CD4-positive, alpha-beta T cell treated with Interleukin-6 for 4 hours (primary cell): ENCODE measurements around the gene STK10.
"Not testable (repeated sequence)": the region's sequence is repeated elsewhere in the genome, so short reads cannot be mapped to it uniquely, and the experiment has no call there.

Experiments used
- DNase-seq: peaks from one replicate; pipeline ENCODE4 v3.0.0-alpha.2; 2020; ENCODE audit warnings: mixed read lengths

STK10 gene

DNA sequence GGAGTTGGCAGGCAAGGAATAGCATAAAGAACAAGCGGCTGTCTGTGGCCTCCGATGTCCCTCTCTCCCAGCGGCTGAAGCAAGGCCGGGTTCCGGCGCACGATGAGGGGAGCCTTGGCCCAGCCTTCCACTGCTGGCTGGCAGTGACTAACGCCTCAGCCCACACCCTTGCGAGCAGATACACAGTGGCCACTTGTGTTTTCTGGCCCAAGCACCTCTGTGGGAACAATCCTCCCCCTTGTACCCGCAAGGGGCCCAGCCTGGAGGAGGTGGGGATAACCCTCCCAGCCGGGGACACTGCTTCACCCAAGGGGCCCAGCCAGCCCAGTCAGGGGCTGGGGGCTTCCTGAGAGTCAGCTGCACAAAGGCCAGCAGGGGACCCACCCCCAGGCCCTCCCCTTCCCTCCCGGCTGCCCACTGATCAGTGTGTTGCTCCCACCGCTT is 23.2 kb downstream of the STK10 start:
- no peak for DNase-seq

DNA sequence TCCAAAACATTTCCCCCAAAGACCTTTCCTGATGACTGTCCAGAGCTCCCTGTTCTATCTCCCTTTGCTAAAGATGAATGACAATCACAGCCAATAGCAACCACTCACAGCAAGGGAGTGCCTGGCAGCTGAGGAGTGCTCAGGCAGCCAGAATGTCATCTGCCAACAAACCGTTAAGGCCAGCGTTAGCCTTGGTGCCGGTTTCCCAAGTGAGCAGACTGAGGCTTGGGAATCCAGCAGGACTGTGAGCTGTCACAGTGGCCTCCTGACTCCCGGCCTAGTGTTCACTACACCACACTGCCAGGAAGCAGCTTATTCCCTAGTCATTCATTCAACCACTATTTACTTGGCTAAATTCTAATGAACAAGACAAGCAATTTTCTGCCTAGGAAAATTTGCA is 24.7 kb downstream of the STK10 start:
- no peak for DNase-seq

DNA sequence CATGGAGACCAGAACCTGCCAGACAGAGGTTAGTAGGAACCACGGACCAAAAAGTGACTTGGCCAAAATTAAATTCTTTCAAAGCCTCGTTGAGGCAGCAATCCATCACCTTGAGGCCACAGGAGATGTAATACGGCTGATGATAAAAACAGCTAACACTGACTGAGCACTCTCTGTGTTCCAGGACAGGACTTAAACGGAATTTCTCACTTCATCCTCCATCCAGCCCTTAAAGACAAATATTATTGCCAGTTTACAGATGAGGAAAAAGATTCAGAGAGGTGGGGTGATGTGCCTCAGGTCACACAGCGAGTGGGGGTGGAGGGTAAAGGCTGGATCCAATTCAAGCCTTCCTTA is 25.1 kb downstream of the STK10 start:
- DNase-seq, result no peak

DNA sequence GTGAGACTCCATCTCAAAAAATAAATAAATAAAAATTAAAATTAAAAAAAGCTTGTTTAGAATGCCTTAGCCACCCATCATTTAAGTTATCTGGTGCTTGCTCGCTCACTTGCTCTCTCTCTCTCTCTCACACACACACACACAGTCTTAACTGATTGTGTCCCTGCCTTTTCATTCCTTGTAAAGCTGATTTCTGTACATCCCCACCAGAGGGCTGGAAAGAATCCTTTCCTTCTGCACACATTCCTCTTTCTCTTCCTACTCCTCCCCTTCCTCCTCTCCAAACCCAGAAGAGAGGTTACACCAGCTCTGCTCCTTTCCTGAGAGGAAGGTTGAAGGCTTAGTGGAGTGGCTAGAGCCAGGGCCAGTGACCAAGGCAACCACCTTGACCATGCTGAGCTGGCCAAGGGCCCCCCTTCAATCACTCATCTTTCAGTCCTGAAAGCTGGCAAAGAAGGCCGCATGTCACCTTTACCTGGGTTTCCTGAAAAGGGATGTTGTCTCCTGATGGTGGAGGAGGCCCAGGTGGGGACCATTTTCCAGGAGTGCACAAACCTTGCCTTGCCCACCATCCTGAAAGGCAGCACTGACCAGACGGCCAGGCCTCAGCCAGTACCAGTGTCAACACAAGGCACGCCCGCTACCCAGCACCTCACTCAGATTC is 25.6 kb downstream of the STK10 start:
- DNase-seq, result no peak

DNA sequence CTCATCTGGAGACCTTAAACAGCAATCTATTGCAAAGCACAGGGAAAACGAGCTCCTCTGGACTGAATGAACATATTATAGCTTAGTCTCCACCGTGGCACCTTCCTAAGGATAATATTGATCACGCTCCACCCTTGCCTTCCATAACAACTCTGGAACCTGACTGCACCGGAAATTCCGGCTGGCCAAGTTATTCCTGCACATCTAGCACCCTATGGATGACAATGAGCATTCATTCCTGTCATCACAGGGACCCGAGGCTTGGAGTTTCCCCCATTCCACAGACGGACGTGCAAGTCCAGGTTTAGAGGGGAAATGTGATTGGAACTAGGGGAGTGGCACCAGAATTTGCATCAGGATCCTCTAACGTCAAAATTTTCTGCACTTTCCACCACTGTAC is 27.5 kb downstream of the STK10 start:
- no peak for DNase-seq

DNA sequence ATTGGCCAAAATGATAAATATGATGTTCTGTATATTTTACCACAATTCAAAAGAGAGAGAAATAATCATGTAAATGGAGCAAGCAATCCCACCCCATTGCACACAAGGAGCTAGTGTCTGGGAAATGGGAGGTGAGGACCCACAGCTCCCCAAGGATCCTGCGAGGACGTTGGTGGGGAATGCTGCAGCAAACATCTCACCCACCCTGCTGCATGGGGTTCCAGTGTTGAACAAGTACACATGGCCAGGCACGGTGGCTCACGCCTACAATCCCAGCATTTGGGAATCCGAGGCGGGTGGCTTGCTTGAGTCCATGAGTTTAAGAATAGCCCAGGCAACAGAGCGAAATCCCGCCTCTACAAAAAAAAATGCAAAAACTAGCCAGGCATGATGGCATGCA is 29.0 kb downstream of the STK10 start:
- no peak for DNase-seq

DNA sequence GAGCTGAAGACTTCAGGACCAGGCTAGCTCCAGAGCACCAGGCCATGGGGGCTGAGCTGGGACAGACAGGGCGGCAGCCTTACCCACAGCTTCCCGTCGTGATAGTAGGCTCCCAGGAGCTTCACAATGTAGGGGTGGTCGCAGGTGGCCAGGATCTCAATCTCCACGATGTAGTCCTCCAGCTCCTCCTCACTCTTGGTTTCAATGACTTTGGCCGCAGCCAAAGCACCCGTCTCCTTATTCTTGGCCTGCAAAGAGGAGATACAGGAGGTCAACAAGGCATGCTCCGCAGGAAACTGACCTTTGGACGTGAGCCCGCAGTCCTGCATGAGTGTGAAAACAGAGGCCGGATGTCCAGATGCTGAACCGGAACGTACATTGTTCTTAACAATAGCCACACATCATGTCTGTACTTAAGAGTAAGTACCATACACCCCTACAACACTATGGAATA is 31.5 kb downstream of the STK10 start:
- no peak for DNase-seq

DNA sequence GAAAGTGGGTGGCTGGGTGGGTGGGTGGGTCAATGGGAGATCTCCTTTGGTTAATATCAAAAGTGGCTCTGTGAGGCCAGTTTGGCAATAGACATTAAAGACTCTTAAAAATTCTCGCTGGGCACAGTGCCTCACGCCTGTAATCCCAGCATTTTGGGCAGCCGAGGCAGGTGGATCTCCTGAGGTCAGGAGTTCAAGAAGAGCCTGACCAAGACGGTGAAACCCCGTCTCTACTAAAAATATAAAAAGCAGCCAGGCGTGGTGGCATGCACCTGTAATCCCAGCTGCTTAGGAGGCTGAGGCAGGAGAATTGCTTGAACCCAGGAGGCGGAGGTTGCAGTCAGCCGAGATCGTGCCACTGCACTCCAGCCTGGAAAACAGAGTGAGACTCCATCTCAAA is 32.9 kb downstream of the STK10 start:
- DNase-seq, result not testable (repeated sequence)

DNA sequence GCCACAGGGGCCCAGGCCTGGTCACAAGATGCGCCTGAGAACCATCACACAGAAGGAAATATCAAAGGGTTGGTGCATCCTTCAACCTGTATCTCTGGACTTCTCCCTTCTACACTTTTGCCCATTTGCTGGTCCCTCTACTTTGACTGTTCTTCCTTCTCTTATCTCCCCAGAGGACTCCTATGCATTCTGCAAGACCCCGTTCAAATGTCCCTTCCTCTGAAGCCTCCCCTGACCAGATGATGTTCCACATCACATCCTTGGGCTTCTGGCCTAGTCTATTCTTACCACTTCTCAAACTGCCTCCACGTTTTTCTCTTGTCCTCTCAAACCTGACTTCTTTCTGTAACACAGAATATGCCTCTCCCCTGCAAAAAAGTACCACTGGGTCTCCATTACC is 34.3 kb downstream of the STK10 start:
- DNase-seq, result no peak

DNA sequence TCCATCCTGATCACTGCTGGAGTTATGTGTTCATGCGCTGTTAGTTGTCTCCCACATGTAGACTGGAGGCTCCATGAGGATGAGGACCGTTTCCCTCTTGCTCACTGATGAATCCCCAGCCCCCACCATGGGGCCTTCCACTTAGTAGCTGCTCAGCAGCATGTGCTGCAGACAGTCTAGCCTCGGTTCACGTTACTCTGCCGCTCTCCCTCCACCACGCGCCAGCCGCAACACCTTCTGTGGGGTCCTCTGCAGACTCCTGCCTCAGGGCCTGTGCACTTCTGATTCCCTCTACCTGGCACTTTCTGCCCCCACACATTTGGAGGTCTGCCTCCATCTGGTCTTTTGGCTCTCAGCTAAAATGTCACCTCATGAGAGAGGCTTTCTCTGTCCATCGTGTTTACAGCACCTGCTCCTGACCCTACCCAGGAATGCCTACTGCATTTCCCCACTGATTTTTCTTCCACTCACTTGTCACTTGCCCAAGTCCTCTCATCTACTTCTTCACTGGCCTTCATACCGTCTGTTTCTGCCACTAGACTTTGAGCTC is 36.3 kb downstream of the STK10 start:
- DNase-seq, result no peak

DNA sequence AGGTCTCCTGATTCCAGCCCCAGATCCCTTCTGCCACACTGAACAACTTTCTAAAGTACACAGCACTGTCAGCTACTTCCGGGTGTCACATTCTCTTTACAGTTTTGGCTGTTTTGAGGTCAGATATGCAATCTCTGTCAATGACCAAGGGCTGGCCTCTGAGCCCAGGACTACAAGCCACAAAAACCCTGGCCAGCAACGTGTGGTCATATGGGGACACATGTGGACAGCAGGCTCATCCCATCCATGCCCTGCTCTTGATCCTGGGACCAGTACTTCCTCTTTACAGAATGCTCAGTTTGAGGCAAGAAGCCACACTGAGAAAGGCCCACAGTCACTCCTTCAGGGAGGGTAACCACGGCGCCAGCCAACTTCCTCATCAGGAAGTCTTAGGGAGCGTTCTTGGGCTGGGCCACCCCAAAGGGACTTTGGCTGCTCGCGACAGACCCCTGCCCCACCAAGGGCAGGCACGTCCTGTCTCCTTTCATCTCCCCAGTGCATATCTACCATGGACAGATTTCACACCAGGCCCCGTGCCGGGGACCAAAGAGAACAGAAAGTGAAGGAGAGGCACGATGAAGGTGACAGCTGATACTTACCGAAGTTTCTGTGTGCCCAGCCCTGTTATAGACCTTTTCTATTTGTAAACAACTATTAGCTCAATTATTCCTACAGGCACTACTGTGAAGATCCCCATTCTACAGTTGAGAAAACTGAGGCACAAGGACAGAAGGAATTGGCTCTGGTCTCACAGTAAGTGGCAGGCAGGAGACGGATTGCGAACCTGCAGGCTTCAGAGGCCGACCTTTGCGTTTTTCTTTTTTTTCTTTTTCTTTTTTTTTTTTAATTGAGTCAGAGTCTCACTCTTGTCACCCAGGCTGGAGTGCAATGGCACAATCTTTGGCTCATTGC is 37.3 kb downstream of the STK10 start:
- peak; percentile 38 for DNase-seq

DNA sequence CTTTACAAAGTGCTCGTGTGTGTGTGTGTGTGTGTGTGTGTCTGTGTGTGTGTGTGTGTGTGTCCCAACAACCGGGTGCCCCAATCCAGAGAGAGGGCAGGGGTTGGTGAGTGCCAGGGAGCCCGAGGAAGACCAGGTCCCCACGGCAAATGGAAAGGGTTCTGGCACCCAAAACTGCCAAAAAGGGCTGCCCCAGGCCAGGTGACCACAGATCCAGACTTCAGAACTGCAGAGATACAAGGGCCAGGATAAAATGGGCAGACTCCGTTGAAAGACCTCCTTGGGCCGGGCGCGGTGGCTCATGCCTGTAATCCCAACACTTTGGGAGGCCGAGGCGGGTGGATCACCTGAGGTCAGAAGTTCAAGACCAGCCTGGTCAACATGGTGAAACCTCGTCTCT is 38.5 kb downstream of the STK10 start:
- DNase-seq, result not testable (repeated sequence)

DNA sequence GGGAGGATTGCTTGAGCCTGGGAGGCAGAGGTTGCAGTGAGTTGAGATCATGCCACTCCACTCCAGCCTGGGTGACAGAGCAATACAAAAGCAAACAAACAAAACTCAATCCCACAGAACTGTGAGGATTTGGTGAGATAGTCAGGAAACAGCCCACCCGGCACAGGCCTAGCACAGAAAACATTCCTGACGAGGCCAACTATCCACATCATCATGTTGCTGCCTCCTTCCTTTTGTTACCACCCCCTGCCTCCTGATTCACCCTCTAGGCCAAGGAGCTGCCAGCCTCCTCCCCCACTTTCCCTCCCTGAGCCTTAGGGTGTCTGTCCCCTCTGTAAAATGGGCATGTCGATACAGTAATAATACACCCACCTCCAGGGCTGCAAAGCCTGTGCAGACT is 39.0 kb downstream of the STK10 start:
- DNase-seq, result no peak

DNA sequence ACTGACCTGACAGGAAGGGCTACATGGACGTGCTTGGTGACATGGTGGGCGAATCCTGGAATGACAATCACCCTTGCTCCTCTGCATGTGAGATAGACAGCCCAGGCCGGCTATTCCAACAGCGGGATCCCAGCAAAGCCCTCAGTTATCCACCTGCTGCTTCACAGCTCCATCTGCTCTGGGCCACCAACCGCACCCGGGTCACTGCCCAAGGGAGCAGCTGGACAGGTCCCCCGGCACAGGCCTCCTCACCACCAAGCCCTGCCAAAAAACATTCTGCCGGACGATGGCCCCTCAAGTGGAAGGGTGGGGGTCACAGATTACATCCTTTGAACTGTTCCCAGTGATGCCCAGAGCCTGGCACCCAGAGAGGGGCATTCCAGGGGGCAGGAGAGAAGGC is 39.6 kb downstream of the STK10 start:
- no peak for DNase-seq

DNA sequence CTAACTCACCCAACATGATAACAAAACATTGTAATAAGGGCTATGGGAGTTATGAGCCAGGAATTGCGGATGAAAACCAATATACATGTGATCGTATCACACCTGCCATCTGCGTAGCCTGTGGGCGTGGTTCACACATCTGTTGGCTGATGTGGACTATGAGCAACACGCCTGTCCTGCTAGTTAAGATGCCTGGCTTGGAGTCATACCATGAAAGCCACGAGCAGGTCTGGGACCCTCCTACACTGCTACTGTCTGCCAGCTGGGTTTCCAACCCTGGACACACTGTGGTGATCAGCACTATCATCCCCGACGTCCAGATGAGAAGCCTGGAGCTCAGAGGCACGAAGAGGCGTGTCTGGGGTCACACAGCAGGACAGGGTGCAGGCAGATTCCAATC is 40.2 kb downstream of the STK10 start:
- no peak for DNase-seq

DNA sequence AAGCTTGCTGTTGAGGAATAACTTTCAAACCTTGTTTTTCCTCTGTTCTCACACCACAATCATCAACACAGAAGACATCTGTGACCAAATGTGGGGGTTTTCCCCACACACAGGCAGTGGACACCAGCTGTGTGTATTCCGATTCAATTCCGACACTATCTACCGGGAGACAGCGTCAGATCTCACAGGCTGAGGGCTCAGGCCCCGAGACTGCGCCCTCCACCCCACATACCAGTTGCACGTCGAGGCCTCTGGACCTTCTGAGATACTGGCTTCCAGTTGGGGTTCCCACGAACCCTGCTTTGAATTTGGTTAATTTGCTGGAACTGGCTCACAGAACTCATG is 41.3 kb downstream of the STK10 start:
- DNase-seq, result no peak

DNA sequence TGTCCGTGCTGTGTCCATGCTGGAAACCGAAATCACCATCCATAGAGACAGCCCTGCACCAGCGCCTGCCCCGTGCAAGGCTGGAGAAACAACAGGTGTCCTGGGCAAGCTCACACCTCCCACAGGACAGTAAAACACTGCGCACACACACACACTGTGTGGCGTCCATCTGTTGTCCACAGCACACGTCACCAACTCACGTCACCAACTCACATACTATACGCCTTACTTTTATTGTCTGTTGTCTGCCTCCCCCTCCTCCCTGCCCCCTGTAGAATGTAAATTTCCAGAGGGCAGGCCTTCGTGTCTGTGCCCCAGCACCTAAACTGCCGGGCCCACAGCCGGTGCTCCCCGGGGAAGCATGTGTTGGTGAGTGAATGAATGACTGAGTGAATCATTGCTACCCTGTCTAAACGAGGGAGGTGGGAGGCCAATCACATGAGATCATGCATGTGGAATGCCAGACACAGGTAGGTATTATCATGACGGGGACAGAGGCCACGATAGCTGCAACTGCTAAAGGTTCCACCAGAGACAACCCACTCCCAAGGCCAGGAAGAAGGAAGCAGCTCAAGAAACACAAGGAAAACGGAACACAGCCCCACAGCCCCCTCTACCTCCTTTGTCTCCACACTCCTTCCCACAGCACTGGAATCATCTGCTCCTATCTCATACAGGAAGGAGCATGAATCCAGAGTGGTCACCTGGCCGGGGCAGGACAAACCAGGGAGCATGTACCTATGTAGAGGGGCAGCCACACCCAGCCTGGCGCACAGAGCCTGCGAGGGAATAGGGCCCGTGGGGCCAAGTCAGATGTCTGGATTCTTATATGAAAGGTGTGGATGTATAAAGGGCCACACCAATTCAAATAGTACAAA is 41.9 kb downstream of the STK10 start:
- DNase-seq, result no peak

DNA sequence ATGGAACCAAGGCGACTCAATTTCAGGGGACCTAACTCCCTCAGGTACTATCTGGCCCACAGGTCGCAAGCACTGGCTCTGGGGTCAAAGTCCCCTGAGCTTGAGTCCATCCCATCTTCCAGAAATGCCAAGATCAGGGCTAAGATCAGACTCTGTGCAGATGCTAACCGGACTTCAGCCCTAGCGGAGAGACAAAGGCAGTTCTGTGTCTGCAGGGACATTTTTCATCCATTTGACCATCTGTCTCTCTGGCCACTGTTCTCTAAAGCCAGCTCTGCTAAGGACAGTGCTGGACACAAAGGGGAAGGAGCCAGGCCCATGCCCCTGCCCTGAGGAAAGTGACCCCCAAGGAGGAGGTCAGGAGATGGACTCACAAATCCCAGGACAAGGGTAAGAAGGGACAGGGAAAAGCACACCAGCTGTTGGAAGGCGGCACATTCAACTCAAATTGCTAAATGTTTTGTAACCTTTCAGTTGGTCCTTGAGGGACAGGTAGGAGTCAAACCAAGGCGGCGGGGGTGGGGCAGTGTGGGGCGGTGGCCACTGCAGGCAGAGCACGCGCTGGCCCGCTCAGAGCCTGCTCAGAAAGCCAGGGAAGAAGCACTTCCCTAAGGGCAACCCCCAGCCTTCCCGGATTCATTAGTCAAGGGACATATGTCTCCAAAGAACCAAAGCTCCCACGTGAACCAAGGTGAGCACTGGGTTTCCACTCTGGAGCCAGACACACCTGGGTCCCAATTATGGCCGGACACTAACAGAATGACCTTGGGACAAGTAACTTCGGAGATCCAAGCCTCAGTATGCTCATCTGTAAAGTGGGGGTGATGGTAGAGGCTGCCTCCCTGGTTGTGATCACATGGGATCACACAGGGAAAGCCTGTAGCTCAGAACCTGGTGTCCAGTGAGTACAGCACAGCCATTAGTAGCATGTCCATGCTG is 42.8 kb downstream of the STK10 start:
- DNase-seq, result no peak

DNA sequence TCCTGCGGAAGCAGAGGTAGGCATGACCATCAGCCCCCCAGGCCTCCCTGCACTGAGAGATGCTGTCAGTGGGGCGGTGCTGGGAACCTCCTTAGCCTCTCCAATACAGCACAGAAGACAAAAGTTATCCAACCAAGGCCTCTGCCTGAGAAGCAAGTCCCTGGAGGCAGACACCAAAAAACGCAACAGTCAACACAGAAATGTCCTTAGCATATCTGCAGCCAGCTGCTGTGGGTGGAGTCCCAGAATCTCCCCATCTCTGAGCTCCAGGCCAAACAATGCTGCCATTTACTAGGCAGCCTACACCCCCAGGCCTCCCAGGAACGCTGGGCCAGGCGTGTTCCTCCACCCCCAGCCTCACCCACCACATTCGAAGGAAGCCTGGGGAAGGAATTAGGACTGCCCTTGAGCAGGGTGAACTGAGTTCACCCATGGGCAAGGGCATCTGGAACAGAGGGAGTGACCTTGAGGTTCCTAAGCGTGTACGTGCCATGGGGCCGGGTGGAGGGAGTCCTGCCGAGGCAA is 43.7 kb downstream of the STK10 start:
- no peak for DNase-seq

DNA sequence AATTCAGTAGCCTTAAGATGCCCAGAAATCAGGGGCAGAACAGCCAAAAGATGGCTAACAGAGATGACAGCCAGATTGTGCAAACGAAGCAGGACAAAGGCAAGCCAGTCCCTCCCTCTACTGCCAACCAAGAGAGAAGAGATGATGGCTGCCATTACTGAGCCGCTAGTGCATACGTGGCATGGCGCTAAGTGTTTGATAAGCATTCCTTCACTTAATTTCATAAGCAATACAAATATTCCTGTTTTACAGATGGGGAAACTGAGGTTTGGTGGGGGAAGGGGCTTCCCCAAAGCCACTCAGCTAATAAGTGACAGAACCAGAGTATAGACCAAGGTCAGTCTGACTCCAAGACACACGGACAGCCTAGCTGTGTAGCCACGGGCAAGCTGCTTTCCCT is 44.1 kb downstream of the STK10 start:
- DNase-seq, result no peak

DNA sequence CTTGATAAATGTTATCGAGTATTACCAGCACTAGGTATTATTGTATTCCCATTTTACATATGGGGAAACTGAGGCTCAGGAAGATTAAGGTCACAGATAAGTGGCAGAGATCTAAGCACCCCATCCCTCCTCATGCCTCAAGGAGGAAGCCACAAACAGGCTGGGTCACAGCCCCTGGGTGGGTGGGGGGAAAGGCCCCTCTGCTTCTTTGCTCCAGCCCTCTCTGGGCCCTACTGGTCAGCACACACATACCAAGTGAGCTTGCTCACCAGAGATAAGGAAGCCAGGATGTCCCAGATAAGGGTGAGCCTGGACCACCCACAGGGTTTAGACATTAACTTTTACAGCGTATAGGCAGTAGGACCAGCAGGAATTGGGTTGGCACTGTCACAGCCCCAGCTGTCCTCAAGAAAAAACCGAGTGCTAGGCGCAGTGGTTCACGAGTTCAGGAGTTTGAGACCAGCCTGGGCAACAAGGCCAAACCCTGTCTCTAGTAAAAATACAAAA is 45.3 kb downstream of the STK10 start:
- no peak for DNase-seq

DNA sequence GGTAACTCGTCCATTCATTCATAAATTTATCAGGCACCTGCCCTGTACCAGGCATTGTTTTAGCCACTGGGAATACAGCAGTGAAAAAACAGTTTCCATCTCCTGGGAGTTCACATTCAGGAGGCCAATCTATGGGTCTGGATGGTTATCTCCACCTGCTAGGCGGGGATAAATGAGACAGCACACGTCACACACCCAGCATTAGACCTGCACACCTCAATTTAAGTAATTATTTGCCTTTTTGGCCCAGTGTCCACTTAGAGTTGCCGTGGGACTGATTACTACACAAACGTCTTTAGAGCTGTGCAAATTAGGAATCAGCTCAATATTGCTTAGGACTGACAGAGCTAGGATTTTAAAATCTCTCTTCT is 46.1 kb downstream of the STK10 start:
- DNase-seq, result no peak
